Measurements from ENCODE around the gene UXS1. TPM values are rescaled to one million over a fixed set of nuclear protein-coding genes. Genes with fewer than 3 reads are reported as not detected.

The UXS1 gene
- total RNA-seq, 8 experiments from 2014 or later: 24.9 to 76.4 (median 33.8) TPM

GRCh38 chr2:106107509-106108131 lies 86.5 kb downstream of the UXS1 start:
- WGBS, 10 experiments: 80 to 100% (median 95%) methylated on average over 1 to 4 of the region's 14 CpGs; no CpG with 5 or more reads in 4 of the 10 experiments
- Histone ChIP-seq H3K4me3 (no peak overlapping the region), H3K27ac (no peak overlapping the region), H3K4me1 (replicated peaks in 1 of 2) (peaks cover 11 to 15% of the 10 kb centered on the region in 2 donors)
- ATAC-seq (replicated peaks in 6 of 8): peak in 2 of 8 experiments; percentile 69 to 70
- in situ Hi-C loops (cut with MboI; ENCODE audit: low pct_unique_long_range_greater_than_20kb in 2 of 9, low sequenced_read_pairs in 9 of 9, unreplicated experiment in 9 of 9): loop anchor here in 5 of 9 experiments (25.0 kb wide), 3 partner anchors 430 to 480 kb away; no protein-coding TSS in a partner anchor

- WGBS, 10 experiments: 61 to 100% (median 93%) methylated on average over 1 to 8 of the region's 12 CpGs; no CpG with 5 or more reads in 3 of the 10 experiments
- H3K4me1 ChIP-seq (replicated peaks in 1 of 2): peaks cover 14 to 17% of the 10 kb centered on the region in 2 donors
- ATAC-seq (replicated peaks in 6 of 8): no peak
- H3K27ac ChIP-seq: no peak overlapping the region
- in situ Hi-C loops (cut with MboI; ENCODE audit: low pct_unique_long_range_greater_than_20kb in 2 of 9, low sequenced_read_pairs in 9 of 9, unreplicated experiment in 9 of 9): loop anchor here in 5 of 9 experiments (25.0 kb wide), 3 partner anchors 430 to 480 kb away; no protein-coding TSS in a partner anchor
- H3K4me3 ChIP-seq: no peak overlapping the region
Observed at GRCh38 chr2:106106622-106107508, 87.2 kb downstream of the UXS1 start.

GRCh38 chr2:106105151-106105922 lies 88.8 kb downstream of the UXS1 start:
- in situ Hi-C loops (cut with MboI; ENCODE audit: low pct_unique_long_range_greater_than_20kb in 2 of 9, low sequenced_read_pairs in 9 of 9, unreplicated experiment in 9 of 9): loop anchor here in 5 of 9 experiments (25.0 kb wide), 3 partner anchors 432 to 482 kb away; no protein-coding TSS in a partner anchor
- no peak for ATAC-seq (replicated peaks in 6 of 8)
- no peak overlapping the region for H3K27ac ChIP-seq

GRCh38 chr2:106104332-106105062 lies 89.6 kb downstream of the UXS1 start:
- in situ Hi-C loops (cut with MboI; ENCODE audit: low pct_unique_long_range_greater_than_20kb in 2 of 9, low sequenced_read_pairs in 9 of 9, unreplicated experiment in 9 of 9): loop anchor here in 5 of 9 experiments (25.0 kb wide), 3 partner anchors 433 to 483 kb away; no protein-coding TSS in a partner anchor
- no peak overlapping the region for H3K4me3 ChIP-seq
- peak in 6 of 8 experiments; percentile 58 to 82 (median 70) for ATAC-seq (replicated peaks in 6 of 8)

More at GRCh38 chr2:106105151-106105922, 88.8 kb downstream of the UXS1 start:
- 88 to 100% (median 98%) methylated on average over 1 to 6 of the region's 16 CpGs; no CpG with 5 or more reads in 5 of the 10 experiments for WGBS, 10 experiments
- Histone ChIP-seq H3K4me1 (replicated peaks in 1 of 2) (peaks cover 11 to 16% of the 10 kb centered on the region in 2 donors), H3K4me3 (no peak overlapping the region)

GRCh38 chr2:106099691-106100090 lies 94.4 kb downstream of the UXS1 start:
- WGBS, 10 experiments: 75 to 100% (median 85%) methylated on average over 1 to 5 of the region's 5 CpGs; no CpG with 5 or more reads in 3 of the 10 experiments
- Histone ChIP-seq H3K4me1 (replicated peaks in 1 of 2) (peaks cover 3% of the 10 kb centered on the region in 2 donors), H3K4me3 (no peak overlapping the region), H3K27ac (no peak overlapping the region)
- in situ Hi-C loops (cut with MboI; ENCODE audit: low pct_unique_long_range_greater_than_20kb in 2 of 9, low sequenced_read_pairs in 9 of 9, unreplicated experiment in 9 of 9): loop anchor here in 6 of 9 experiments (25.0 kb wide), 4 partner anchors 438 to 512 kb away; no protein-coding TSS in a partner anchor
- ATAC-seq (replicated peaks in 6 of 8): no peak

More at GRCh38 chr2:106104332-106105062, 89.6 kb downstream of the UXS1 start:
- WGBS, 10 experiments: 0 to 100% (median 64%) methylated on average over 2 to 11 of the region's 16 CpGs
- Histone ChIP-seq H3K27ac (no peak overlapping the region), H3K4me1 (replicated peaks in 1 of 2) (peaks cover 6 to 9% of the 10 kb centered on the region in 2 donors)

GRCh38 chr2:106098664-106099063 lies 95.4 kb downstream of the UXS1 start:
- 75 to 100% (median 89%) methylated on average over 2 to 8 of the region's 9 CpGs; no CpG with 5 or more reads in 2 of the 10 experiments for WGBS, 10 experiments
- Histone ChIP-seq H3K27ac (no peak overlapping the region), H3K4me1 (replicated peaks in 1 of 2) (peaks cover 3% of the 10 kb centered on the region in 2 donors), H3K4me3 (no peak overlapping the region)
- ATAC-seq (replicated peaks in 6 of 8): no peak
- in situ Hi-C loops (cut with MboI; ENCODE audit: low pct_unique_long_range_greater_than_20kb in 2 of 9, low sequenced_read_pairs in 9 of 9, unreplicated experiment in 9 of 9): loop anchor here in 2 of 9 experiments (25.0 kb wide), 1 partner anchor 511 kb away; no protein-coding TSS in a partner anchor

GRCh38 chr2:106098081-106098480 lies 96.0 kb downstream of the UXS1 start:
- in situ Hi-C loops (cut with MboI; ENCODE audit: low pct_unique_long_range_greater_than_20kb in 2 of 9, low sequenced_read_pairs in 9 of 9, unreplicated experiment in 9 of 9): loop anchor here in 2 of 9 experiments (25.0 kb wide), 1 partner anchor 511 kb away; no protein-coding TSS in a partner anchor
- Histone ChIP-seq H3K27ac (no peak overlapping the region), H3K4me3 (no peak overlapping the region), H3K4me1 (replicated peaks in 1 of 2) (peaks cover 3% of the 10 kb centered on the region in 2 donors)
- ATAC-seq (replicated peaks in 6 of 8): peak in 1 of 8 experiments; percentile 31
- 30 to 100% (median 80%) methylated on average over 1 to 3 of the region's 3 CpGs; no CpG with 5 or more reads in 3 of the 10 experiments for WGBS, 10 experiments

GRCh38 chr2:106097038-106098000 lies 96.8 kb downstream of the UXS1 start:
- Histone ChIP-seq H3K4me1 (replicated peaks in 1 of 2) (peaks cover 0 to 3% of the 10 kb centered on the region in 2 donors), H3K27ac (no peak overlapping the region), H3K4me3 (no peak overlapping the region)
- in situ Hi-C loops (cut with MboI; ENCODE audit: low pct_unique_long_range_greater_than_20kb in 2 of 9, low sequenced_read_pairs in 9 of 9, unreplicated experiment in 9 of 9): loop anchor here in 2 of 9 experiments (25.0 kb wide), 1 partner anchor 510 kb away; no protein-coding TSS in a partner anchor
- no peak for ATAC-seq (replicated peaks in 6 of 8)
- WGBS, 10 experiments: 88 to 98% (median 95%) methylated on average over 3 to 9 of the region's 26 CpGs; no CpG with 5 or more reads in 4 of the 10 experiments

GRCh38 chr2:106096299-106097037 lies 97.6 kb downstream of the UXS1 start:
- 80 to 100% (median 100%) methylated on average over 1 to 5 of the region's 12 CpGs; no CpG with 5 or more reads in 3 of the 10 experiments for WGBS, 10 experiments
- no peak for ATAC-seq (replicated peaks in 6 of 8)
- Histone ChIP-seq H3K4me1 (replicated peaks in 1 of 2) (no peaks in the 10 kb centered on the region), H3K4me3 (no peak overlapping the region), H3K27ac (no peak overlapping the region)
- in situ Hi-C loops (cut with MboI; ENCODE audit: low pct_unique_long_range_greater_than_20kb in 2 of 9, low sequenced_read_pairs in 9 of 9, unreplicated experiment in 9 of 9): loop anchor here in 2 of 9 experiments (25.0 kb wide), 1 partner anchor 509 kb away; no protein-coding TSS in a partner anchor

Data from motor neuron (in vitro differentiated cells).